ENCODE measurements around the gene DLG2.

GRCh38 chr11:85656777-85657176, 29.6 kb upstream of the DLG2 start:
- no peak for TF ChIP-seq CHD1 (IDR thresholded peaks at IDR 0.05; ENCODE audit: low read depth, low read length)
- no peak for TF ChIP-seq CTCF (conservative IDR thresholded peaks at IDR 0.05; ENCODE audit: low read depth, low read length)
- no peak for TF ChIP-seq RAD21 (IDR thresholded peaks at IDR 0.05; ENCODE audit: low read length)
- no peak for TF ChIP-seq POLR2A (IDR thresholded peaks at IDR 0.05; ENCODE audit: low read depth, low read length)
- TF ChIP-seq SMC3 (IDR thresholded peaks at IDR 0.05; ENCODE audit: low read depth, low read length), result no peak
- no peak for TF ChIP-seq USF2 (IDR thresholded peaks at IDR 0.05; ENCODE audit: low read depth, low read length)
- no peak for TF ChIP-seq RCOR1 (IDR thresholded peaks at IDR 0.05; ENCODE audit: insufficient replicate concordance, low read length)
- TF ChIP-seq ELK1 (IDR thresholded peaks at IDR 0.05; ENCODE audit: borderline replicate concordance, low read depth, low read length), result no peak
- no peak for TF ChIP-seq CEBPB (IDR thresholded peaks at IDR 0.05; ENCODE audit: low read depth, low read length)

Measured in IMR-90 (cell line).